Uterus (tissue), 4 donors: ENCODE measurements around the gene TM9SF1. TPM values are rescaled to one million over a fixed set of nuclear protein-coding genes. Genes with fewer than 3 reads are reported as not detected.

Experiments used
- DNase-seq, 2 donors: peaks; one replicate each; pipeline ENCODE4 v3.0.0-alpha.2; 2019 to 2020
- H3K27ac ChIP-seq, 2 donors: fragments of 200-600 bp; sonication (generic); 1 replicate in 1 of 2; 2 replicates in 1 of 2; pipeline ENCODE4 v1.5.1; 2016 to 2018
- H3K27me3 ChIP-seq, 2 donors: fragments of 200-600 bp; sonication (generic); one replicate each; pipeline ENCODE4 v1.5.1; 2018 to 2019; ENCODE audit warnings: control low read depth in 1 of 2
- H3K36me3 ChIP-seq, 2 donors: fragments of 200-600 bp; sonication (generic); one replicate each; pipeline ENCODE4 v1.5.1; 2019; ENCODE audit warnings: control low read depth in 1 of 2
- H3K4me1 ChIP-seq, 2 donors: fragments of 200-600 bp; sonication (generic); one replicate each; pipeline ENCODE4 v1.5.1; 2018 to 2019; ENCODE audit warnings: control low read depth in 1 of 2
- H3K4me3 ChIP-seq, 2 donors: fragments of 200-600 bp; sonication (generic); 1 replicate in 1 of 2; 2 replicates in 1 of 2; pipeline ENCODE4 v1.5.1; 2018 to 2019; ENCODE audit warnings: mild to moderate bottlenecking in 1 of 2
- H3K9me3 ChIP-seq, 2 donors: fragments of 200-600 bp; sonication (generic); one replicate each; pipeline ENCODE4 v1.5.1; 2019; ENCODE audit warnings: control low read depth in 1 of 2
- POLR2A ChIP-seq, 2 donors: fragments of 450-650 bp; IDR thresholded peaks; one replicate each; pipeline ENCODE4 v1.6.1; 2016; ENCODE audit warnings: antibody characterized with exemption in 2 of 2, mild to moderate bottlenecking in 1 of 2, moderate library complexity in 1 of 2
- intact Hi-C: fragments of 100-400 bp; cut with DNase I; formaldehyde crosslinking; loops from one replicate; pipeline ENCODE4 v1.15.1; 2023; ENCODE audit warnings: low total_unique reads
- total RNA-seq, 4 donors: library from RNA; depleted of rRNA in 3 of 4; stranded (reverse); fragments of >200 nt in 3 of 4; gene quantifications; one replicate each; pipeline versions ENCODE4 v1.1.0 to v1.2.4, GENCODE V29; 2014 to 2023
- TF ChIP-seq, protein P1 (sequence below), 4 experiments: fragments of 200-600 bp in 2 of 4; fragments of 450-650 bp in 2 of 4; sonication (generic) in 2 of 4; IDR thresholded peaks; one replicate each; pipeline ENCODE4 v1.5.1; 2016 to 2019; ENCODE audit warnings: antibody characterized with exemption in 4 of 4, mild to moderate bottlenecking in 2 of 4, moderate library complexity in 1 of 4
- donor health status: DM: yes; HTN: yes; CAD: no.

Gene TM9SF1
- total RNA-seq, 4 donors from 2014 or later = 31.2 to 79.8 (median 52.4) TPM

DNA sequence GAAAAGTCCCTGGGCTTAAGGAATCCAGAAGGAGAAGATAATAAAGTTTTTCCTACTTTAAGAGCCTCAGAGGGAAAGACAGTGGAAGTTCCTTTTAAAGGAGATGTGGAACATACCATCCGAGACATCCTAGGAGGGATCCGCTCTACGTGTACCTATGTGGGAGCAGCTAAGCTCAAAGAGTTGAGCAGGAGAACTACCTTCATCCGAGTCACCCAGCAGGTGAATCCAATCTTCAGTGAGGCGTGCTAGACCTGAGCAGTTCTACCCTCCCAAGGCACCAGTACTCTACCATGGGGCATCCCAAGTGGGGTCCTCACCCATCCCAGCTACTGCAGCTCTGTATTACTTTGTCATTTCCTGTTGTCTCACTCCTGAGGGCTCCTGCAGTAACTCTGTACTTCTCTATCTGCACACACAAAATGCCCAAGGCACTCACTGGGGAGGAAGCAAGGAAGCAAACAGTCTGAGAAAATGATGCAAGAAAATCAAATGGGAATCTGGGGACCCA, 43.3 kb upstream of the TM9SF1 start:
- no peak for TF ChIP-seq POLR2A (IDR thresholded peaks at IDR 0.05)
- TF ChIP-seq, protein P1, sequence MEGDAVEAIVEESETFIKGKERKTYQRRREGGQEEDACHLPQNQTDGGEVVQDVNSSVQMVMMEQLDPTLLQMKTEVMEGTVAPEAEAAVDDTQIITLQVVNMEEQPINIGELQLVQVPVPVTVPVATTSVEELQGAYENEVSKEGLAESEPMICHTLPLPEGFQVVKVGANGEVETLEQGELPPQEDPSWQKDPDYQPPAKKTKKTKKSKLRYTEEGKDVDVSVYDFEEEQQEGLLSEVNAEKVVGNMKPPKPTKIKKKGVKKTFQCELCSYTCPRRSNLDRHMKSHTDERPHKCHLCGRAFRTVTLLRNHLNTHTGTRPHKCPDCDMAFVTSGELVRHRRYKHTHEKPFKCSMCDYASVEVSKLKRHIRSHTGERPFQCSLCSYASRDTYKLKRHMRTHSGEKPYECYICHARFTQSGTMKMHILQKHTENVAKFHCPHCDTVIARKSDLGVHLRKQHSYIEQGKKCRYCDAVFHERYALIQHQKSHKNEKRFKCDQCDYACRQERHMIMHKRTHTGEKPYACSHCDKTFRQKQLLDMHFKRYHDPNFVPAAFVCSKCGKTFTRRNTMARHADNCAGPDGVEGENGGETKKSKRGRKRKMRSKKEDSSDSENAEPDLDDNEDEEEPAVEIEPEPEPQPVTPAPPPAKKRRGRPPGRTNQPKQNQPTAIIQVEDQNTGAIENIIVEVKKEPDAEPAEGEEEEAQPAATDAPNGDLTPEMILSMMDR (IDR thresholded peaks at IDR 0.05) = no peak
- Histone ChIP-seq H3K36me3 (no peaks in the 10 kb centered on the region), H3K4me1 (peaks cover 0 to 23% of the 10 kb centered on the region in 2 donors), H3K27ac (no peak overlapping the region), H3K4me3 (no peak overlapping the region), H3K27me3 (no peaks in the 10 kb centered on the region), H3K9me3 (no peaks in the 10 kb centered on the region)
- DNase-seq = no peak
- intact Hi-C loops = loop anchor here (10.0 kb wide), 1 partner anchor 196 kb away; no protein-coding TSS in a partner anchor

DNA sequence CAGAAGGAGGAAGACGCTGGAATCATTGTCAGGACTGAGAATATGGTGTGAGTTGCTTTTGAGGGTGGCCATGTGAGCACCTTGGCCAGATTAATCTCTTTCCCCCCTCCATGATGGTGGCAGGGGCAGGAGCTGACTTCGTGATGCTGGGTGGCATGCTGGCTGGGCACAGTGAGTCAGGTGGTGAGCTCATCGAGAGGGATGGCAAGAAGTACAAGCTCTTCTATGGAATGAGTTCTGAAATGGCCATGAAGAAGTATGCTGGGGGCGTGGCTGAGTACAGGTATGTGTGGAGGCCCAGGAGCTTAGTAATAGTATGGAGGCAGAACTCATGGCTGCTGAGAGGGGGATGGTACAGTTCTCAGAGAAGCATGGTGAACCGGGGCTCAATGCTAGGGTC, 42.9 kb upstream of the TM9SF1 start:
- DNase-seq = no peak
- TF ChIP-seq POLR2A (IDR thresholded peaks at IDR 0.05) = no peak
- TF ChIP-seq, protein P1 (IDR thresholded peaks at IDR 0.05) = no peak
- intact Hi-C loops = loop anchor here (10.0 kb wide), 1 partner anchor 197 kb away; no protein-coding TSS in a partner anchor
- no peak overlapping the region for H3K27ac ChIP-seq
- no peaks in the 10 kb centered on the region for H3K36me3 ChIP-seq
- H3K27me3 ChIP-seq = no peaks in the 10 kb centered on the region
- no peaks in the 10 kb centered on the region for H3K9me3 ChIP-seq
- no peak overlapping the region for H3K4me3 ChIP-seq
- peaks cover 0 to 28% of the 10 kb centered on the region in 2 donors for H3K4me1 ChIP-seq

DNA sequence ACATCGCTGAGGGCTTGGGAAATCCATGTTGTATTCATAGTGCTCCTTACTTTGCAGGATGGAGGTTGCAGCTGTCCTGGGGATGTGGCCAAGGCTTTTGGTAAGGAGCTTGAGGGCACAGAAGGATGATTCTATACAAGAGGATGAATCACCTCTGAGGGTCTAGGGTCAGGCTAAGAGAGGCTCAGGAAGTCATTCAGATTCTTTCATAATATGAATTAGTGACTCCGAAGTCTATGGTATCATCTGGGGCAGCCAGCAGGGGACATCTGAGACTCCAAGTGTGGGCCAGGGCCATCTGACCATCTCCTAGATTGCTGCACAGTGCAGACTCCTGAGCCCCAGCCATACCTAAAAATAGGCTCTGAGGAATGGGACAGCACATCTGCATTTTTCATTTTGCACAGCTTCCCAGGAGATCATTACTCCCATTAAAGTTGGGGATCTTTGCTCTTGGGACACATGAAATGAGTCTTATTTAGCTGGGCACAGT, 42.3 kb upstream of the TM9SF1 start:
- no peak for DNase-seq
- Histone ChIP-seq H3K27me3 (no peaks in the 10 kb centered on the region), H3K4me3 (no peak overlapping the region), H3K27ac (no peak overlapping the region), H3K4me1 (peaks cover 0 to 28% of the 10 kb centered on the region in 2 donors), H3K9me3 (no peaks in the 10 kb centered on the region), H3K36me3 (no peaks in the 10 kb centered on the region)
- intact Hi-C loops = loop anchor here (10.0 kb wide), 1 partner anchor 197 kb away; no protein-coding TSS in a partner anchor
- TF ChIP-seq POLR2A (IDR thresholded peaks at IDR 0.05) = no peak
- TF ChIP-seq, protein P1 (IDR thresholded peaks at IDR 0.05) = no peak

DNA sequence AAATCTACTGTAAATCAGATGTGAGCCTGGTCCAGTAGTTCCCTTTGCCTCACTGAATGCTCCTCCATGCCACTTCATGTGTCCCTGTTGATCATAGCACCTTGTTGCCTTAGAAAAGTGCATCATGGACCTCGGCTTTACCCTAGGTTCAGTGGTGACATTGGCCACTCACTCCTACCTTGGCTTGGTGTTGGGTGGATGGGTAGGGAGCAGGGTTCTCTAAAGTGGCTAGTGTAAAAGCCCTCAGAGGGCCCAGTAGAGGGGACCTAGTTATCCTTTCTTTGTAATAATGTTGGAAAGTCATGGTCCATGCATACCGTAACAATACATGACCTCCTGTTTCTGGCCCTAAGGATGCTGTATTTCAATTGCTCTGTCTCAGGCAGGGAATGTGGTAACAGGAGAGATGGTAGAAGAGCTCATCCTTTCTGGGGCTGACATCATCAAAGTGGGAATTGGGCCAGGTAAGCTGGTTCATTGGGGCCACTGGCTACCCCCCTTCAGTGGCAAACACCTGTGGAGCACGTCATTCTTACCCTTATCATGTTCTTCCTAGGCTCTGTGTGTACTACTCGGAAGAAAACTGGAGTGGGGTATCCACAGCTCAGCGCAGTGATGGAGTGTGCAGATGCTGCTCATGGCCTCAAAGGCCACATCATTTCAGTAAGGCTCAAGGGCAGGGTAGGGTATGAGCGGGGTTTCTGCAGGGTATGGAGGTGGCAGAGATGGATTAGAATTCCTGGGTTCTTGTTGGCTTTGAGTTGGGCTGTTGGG, 41.6 kb upstream of the TM9SF1 start:
- no peak overlapping the region for H3K27ac ChIP-seq
- H3K4me3 ChIP-seq = no peak overlapping the region
- H3K36me3 ChIP-seq = no peaks in the 10 kb centered on the region
- H3K27me3 ChIP-seq = no peaks in the 10 kb centered on the region
- H3K9me3 ChIP-seq = no peaks in the 10 kb centered on the region
- TF ChIP-seq POLR2A (IDR thresholded peaks at IDR 0.05) = no peak
- TF ChIP-seq, protein P1 (IDR thresholded peaks at IDR 0.05) = no peak
- no peak for DNase-seq
- intact Hi-C loops = loop anchor here (10.0 kb wide), 1 partner anchor 198 kb away; no protein-coding TSS in a partner anchor
- peaks cover 0 to 28% of the 10 kb centered on the region in 2 donors for H3K4me1 ChIP-seq
